Pancreas (tissue), 10 donors: ENCODE measurements around the gene SDC3. TPM values are rescaled to one million over a fixed set of nuclear protein-coding genes. Genes with fewer than 3 reads are reported as not detected.

Experiments used
- ATAC-seq, 4 donors: fragments of 200-7000 bp; cut with Tn5 transposase; one replicate each; pipeline versions ENCODE4 v1.8.0 to v1.9.1; 2020; ENCODE audit warnings: mild to moderate bottlenecking in 4 of 4, moderate library complexity in 4 of 4
- DNase-seq, 6 donors: peaks; one replicate each; pipeline ENCODE4 v3.0.0-alpha.2; 2020
- FAIRE-seq: peaks from 2 replicates; lab custom pipeline; 2012; peaks lifted over from hg19 to GRCh38; lab: Jason Lieb, UNC
- H3K27ac ChIP-seq, 4 donors: fragments of 200-600 bp; sonication (generic); 1 replicate in 3 of 4; 2 replicates in 1 of 4; pipeline versions ENCODE4 v1.5.0 to v1.8.0; 2020
- H3K27me3 ChIP-seq, 4 donors: fragments of 200-600 bp; one replicate each; pipeline ENCODE4 v1.8.0; 2021
- H3K36me3 ChIP-seq, 3 donors: fragments of 200-600 bp; sonication (generic) in 1 of 3; one replicate each; pipeline versions ENCODE4 v1.5.0 to v1.8.0; 2020 to 2021
- H3K4me1 ChIP-seq, 3 donors: fragments of 200-600 bp; one replicate each; pipeline ENCODE4 v1.8.0; 2021
- H3K4me3 ChIP-seq, 4 donors: fragments of 200-600 bp; sonication (generic) in 2 of 4; one replicate each; pipeline versions ENCODE4 v1.5.0 to v1.8.0; 2020 to 2021
- H3K9me3 ChIP-seq, 4 donors: fragments of 200-600 bp; one replicate each; pipeline ENCODE4 v1.8.0; 2021
- WGBS, 2 donors: extraction: QIAGEN DNeasy Blood & Tissue Kit; methylation state at CpG; one replicate each; pipeline ENCODE4 v1.1.7; 2013; 5-methylcytosine and 5-hydroxymethylcytosine counted together
- intact Hi-C, 3 donors: fragments of 100-400 bp; cut with DNase I; formaldehyde crosslinking; loops; one replicate each; pipeline versions ENCODE4 v1.11.1 to v1.14.2; 2022
- polyA plus RNA-seq, 2 donors: library from polyadenylated mRNA; stranded (reverse); fragments of 200-250 nt; gene quantifications; one replicate each; pipeline ENCODE4 v1.2.3, GENCODE V29; 2013
- total RNA-seq, 6 donors: library from RNA; stranded (reverse); fragmentation: NEBNext Ultra II Directional in 4 of 6; extraction: Animal tissue kit (Norgen Biotek cat#: 25700) in 4 of 6; gene quantifications; one replicate each; pipeline versions ENCODE4 v1.2.1 to v1.2.4, GENCODE V29; 2021 to 2023
- TF ChIP-seq, protein P1 (sequence below), 4 donors: fragments of 200-600 bp; sonication (generic) in 3 of 4; IDR thresholded peaks; one replicate each; pipeline versions ENCODE4 v1.5.0 to v1.8.0; 2021; ENCODE audit warnings: antibody characterized with exemption in 4 of 4
- donor health status: healthy with polysubstance abuse.
- donor health status: DM: no; HTN: no; CAD: no; lungs with moderate emphysema.
- donor health status: DM: no; HTN: no; CAD: no.
- donor health status: control.
- donor health status: control.
- donor health status: Bipolar disorder and iron deficiency.
- donor health status: DM: yes; HTN: yes; CAD: no.
- donor health status: DM: no; HTN: no; CAD: no.
- donor health status: DM: no; HTN: no; CAD: no.
- donor health status: DM: yes; HTN: yes; CAD: no.

The SDC3 gene
- total and polyA plus RNA-seq, 8 donors = 4.2 to 18.9 (median 7.6) TPM

DNA sequence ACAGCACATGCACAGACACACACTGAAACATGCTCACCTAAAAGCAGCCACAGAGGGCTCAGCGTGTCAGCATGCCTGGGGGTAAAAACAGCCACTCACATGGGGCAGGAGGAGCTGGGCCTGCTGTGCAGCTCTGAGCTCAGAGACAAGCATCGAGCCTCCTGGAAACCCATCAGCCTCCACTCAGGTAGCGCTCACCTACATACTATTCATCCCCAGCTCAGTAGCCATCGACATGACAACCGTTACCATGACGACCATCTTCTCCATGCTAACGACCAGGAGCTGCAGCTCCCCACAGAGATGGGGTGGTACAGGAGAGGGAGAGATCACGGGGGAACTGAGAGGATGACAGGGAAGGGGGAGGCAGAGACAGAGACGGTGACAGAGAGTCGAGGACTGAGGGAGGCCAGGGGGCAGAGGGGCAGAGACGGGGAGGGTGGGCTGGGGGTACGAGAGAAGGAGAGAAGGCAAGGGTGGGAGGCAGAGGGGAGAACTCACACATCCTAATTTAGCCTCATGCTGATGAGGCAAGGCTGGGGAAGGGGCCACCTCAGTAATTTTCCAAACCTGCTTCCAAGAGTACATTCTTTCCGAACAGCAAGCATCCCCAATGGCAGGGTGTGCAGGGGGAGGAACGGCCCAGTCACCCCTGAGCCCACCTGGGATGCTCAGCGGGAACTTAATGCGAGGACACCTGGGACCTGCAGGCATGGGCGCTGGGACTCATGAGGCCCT is 28.4 kb downstream of the SDC3 start:
- Histone ChIP-seq H3K9me3 (no peaks in the 10 kb centered on the region), H3K27me3 (no peaks in the 10 kb centered on the region), H3K27ac (no peak overlapping the region), H3K4me1 (no peaks in the 10 kb centered on the region), H3K36me3 (no peaks in the 10 kb centered on the region), H3K4me3 (no peak overlapping the region)
- TF ChIP-seq, protein P1, sequence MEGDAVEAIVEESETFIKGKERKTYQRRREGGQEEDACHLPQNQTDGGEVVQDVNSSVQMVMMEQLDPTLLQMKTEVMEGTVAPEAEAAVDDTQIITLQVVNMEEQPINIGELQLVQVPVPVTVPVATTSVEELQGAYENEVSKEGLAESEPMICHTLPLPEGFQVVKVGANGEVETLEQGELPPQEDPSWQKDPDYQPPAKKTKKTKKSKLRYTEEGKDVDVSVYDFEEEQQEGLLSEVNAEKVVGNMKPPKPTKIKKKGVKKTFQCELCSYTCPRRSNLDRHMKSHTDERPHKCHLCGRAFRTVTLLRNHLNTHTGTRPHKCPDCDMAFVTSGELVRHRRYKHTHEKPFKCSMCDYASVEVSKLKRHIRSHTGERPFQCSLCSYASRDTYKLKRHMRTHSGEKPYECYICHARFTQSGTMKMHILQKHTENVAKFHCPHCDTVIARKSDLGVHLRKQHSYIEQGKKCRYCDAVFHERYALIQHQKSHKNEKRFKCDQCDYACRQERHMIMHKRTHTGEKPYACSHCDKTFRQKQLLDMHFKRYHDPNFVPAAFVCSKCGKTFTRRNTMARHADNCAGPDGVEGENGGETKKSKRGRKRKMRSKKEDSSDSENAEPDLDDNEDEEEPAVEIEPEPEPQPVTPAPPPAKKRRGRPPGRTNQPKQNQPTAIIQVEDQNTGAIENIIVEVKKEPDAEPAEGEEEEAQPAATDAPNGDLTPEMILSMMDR (IDR thresholded peaks at IDR 0.05) = no peak
- WGBS, 2 donors = 62 to 74% methylated on average over 17 of the region's 17 CpGs
- no peak for FAIRE-seq
- ATAC-seq = no peak
- peak in 1 of 6 donors; percentile 13 for DNase-seq
- intact Hi-C loops = loop anchor here in 1 of 3 donors (10.0 kb wide), 1 partner anchor 155 kb away; the partner anchor contains the start of gene MATN1

GRCh38 chr1:30879126-30879786 is 29.3 kb downstream of the SDC3 start:
- Histone ChIP-seq H3K4me1 (no peaks in the 10 kb centered on the region), H3K27me3 (no peaks in the 10 kb centered on the region), H3K4me3 (no peak overlapping the region), H3K36me3 (no peaks in the 10 kb centered on the region), H3K9me3 (no peaks in the 10 kb centered on the region), H3K27ac (no peak overlapping the region)
- DNase-seq = peak in 1 of 6 donors; percentile 22
- FAIRE-seq = no peak
- peak in 1 of 4 donors; percentile 42 for ATAC-seq
- WGBS, 2 donors = 33 to 51% methylated on average over 4 of the region's 4 CpGs
- intact Hi-C loops = no loop called here
- TF ChIP-seq, protein P1 (IDR thresholded peaks at IDR 0.05) = no peak

- TF ChIP-seq, protein P1 (IDR thresholded peaks at IDR 0.05) = no peak
- WGBS, 2 donors = 80 to 91% methylated on average over 13 of the region's 13 CpGs
- H3K36me3 ChIP-seq = no peaks in the 10 kb centered on the region
- H3K27me3 ChIP-seq = no peaks in the 10 kb centered on the region
- no peaks in the 10 kb centered on the region for H3K4me1 ChIP-seq
- intact Hi-C loops = no loop called here
- no peak overlapping the region for H3K27ac ChIP-seq
- no peak for DNase-seq
- no peak overlapping the region for H3K4me3 ChIP-seq
- no peaks in the 10 kb centered on the region for H3K9me3 ChIP-seq
- ATAC-seq = no peak
- no peak for FAIRE-seq
Observed at GRCh38 chr1:30878559-30878958, 30.0 kb downstream of the SDC3 start.

DNA sequence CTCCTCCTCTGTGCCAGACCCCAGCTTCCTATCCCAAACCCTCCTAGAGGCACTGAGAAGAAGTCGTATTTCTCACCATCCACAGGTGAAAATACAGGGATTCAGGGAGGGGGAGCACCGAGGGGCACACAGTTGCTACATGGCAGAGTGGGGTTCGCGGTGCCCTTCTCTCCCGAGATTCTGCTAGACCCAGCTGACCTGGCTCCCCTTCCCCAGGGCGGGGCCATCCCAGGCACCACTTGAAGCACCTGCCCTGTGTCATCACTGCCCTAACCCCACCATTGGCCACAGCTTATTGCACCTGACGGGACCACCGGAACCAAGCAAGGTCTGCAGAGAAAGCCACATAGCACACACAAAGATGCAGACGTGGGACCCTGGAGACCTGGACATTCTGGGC is 30.5 kb downstream of the SDC3 start:
- Histone ChIP-seq H3K4me3 (no peak overlapping the region), H3K9me3 (no peaks in the 10 kb centered on the region), H3K27ac (no peak overlapping the region), H3K27me3 (no peaks in the 10 kb centered on the region), H3K36me3 (no peaks in the 10 kb centered on the region), H3K4me1 (no peaks in the 10 kb centered on the region)
- DNase-seq = no peak
- TF ChIP-seq, protein P1 (IDR thresholded peaks at IDR 0.05) = no peak
- ATAC-seq = no peak
- 74 to 82% methylated on average over 9 of the region's 9 CpGs for WGBS, 2 donors
- FAIRE-seq = no peak
- intact Hi-C loops = no loop called here
